Measurements from ENCODE around the gene KANK4. TPM values are rescaled to one million over a fixed set of nuclear protein-coding genes. Genes with fewer than 3 reads are reported as not detected.

Gene KANK4
- total and polyA plus RNA-seq, 2 of the 8 experiments (the other 6 are each of a cell fraction or from before 2014, with no cell fraction given): 0.22 to 0.26 TPM

DNA sequence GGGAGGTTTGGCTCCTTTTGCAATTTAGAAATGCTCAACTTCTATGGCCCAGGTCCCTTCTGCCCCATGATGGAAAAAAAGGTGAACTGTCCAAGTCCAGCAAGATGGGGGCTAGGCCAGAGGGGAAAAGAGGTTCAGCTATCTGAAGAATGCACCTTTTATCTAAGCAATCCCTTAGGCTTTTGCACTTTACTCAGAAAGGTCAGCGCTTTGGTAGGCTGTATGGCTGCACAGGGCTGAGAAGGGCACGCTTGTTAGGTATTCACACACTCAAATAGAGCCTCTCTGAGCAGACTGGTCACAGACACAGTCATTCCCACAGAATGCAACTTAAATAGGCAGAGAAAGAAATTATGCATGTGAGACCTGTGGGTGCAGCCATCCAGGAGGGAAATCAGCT is 31.0 kb downstream of the KANK4 start:
- Histone ChIP-seq H2AK5ac (ENCODE audit: low read depth, low read length) (no peak overlapping the region), H3K79me2 (ENCODE audit: control insufficient read depth in 1 of 2, insufficient read depth in 2 of 2, low read length in 2 of 2) (no peaks in the 10 kb centered on the region), H3K4me2 (ENCODE audit: insufficient read depth in 1 of 2, low read depth in 2 of 2, low read length in 2 of 2) (no peak overlapping the region), H2AFZ (ENCODE audit: low read length) (no peak overlapping the region), H3K56ac (replicated peaks; ENCODE audit: insufficient read length, low read depth, low read length) (no peak overlapping the region), H2BK20ac (ENCODE audit: low read length) (no peak overlapping the region), H2BK15ac (ENCODE audit: low read length) (no peak overlapping the region), H3K4me3 (ENCODE audit: extremely low read depth in 1 of 4, insufficient read depth in 2 of 4, low read depth in 3 of 4, low read length in 4 of 4) (no peak overlapping the region), H2BK12ac (ENCODE audit: low read depth, low read length) (no peak overlapping the region), H4K8ac (ENCODE audit: extremely low read depth, insufficient read depth, low read length) (no peak overlapping the region), H3K23me2 (ENCODE audit: low read depth, low read length) (no peaks in the 10 kb centered on the region; the same call in 1 of the 2 replicates), H3K23ac (ENCODE audit: insufficient read length) (no peak overlapping the region), H4K20me1 (replicated peaks in 1 of 2; ENCODE audit: control insufficient read depth in 1 of 2, insufficient read depth in 2 of 2, low read length in 2 of 2) (peaks cover 0 to 2% of the 10 kb centered on the region in 2 experiments), H3K79me1 (ENCODE audit: low read depth, low read length) (no peaks in the 10 kb centered on the region), H3K36me3 (ENCODE audit: control insufficient read depth in 2 of 4, insufficient read depth in 4 of 4, low read length in 3 of 4) (no peaks in the 10 kb centered on the region), H2BK120ac (replicated peaks; ENCODE audit: low read depth, low read length) (no peak overlapping the region), H3K9ac (replicated peaks in 1 of 4; ENCODE audit: extremely low read depth in 1 of 4, low read depth in 3 of 4, low read length in 3 of 4) (no peak overlapping the region), H4K91ac (replicated peaks; ENCODE audit: insufficient read length, low read length) (no peak overlapping the region), H3K4ac (replicated peaks; ENCODE audit: insufficient read length, low read depth, low read length) (no peak overlapping the region), H2BK5ac (ENCODE audit: low read depth, low read length) (no peak overlapping the region), H3K4me1 (replicated peaks in 1 of 4; ENCODE audit: control insufficient read depth in 3 of 4, insufficient read depth in 4 of 4, low read length in 3 of 4) (peaks cover 10 to 20% (median 15%) of the 10 kb centered on the region in 4 experiments), H3K18ac (ENCODE audit: extremely low read depth, low read length) (no peak overlapping the region), H3K27ac (ENCODE audit: low read depth, low read length) (no peak overlapping the region), H3K9me3 (ENCODE audit: insufficient read depth in 2 of 2, low read depth in 1 of 2, low read length in 1 of 2) (no peaks in the 10 kb centered on the region), H3K27me3 (replicated peaks in 1 of 4; ENCODE audit: control insufficient read depth in 3 of 4, extremely low read depth in 1 of 4, insufficient read depth in 3 of 4, low read length in 3 of 4) (peaks cover 12 to 59% (median 45%) of the 10 kb centered on the region in 4 experiments), H4K5ac (ENCODE audit: insufficient read length, low read depth, low read length) (no peak overlapping the region), H3K14ac (ENCODE audit: insufficient read length) (no peak overlapping the region)
- DNase-seq (ENCODE audit: low read depth in 1 of 2, low spot score in 2 of 2) (no peak), FAIRE-seq (no peak)
- 95% methylated on average over 2 of the region's 2 CpGs; no CpG with 5 or more reads in 1 of the 2 experiments for WGBS, 2 experiments (ENCODE audit: extremely low coverage in 1 of 2, insufficient coverage in 1 of 2, insufficient read length in 1 of 2, insufficient replicate concordance in 2 of 2, low coverage in 1 of 2, low lambda C conversion rate in 2 of 2, missing lambda C conversion rate in 1 of 2)
- POLR2A ChIA-PET (ENCODE audit: partially characterized antibody): no interaction called here
- CTCF ChIA-PET (ENCODE audit: partially characterized antibody): interaction anchor here (0.5 to 1.3 kb wide), 4 partner anchors 9 to 115 kb away, joined by 3 to 5 read pairs (median 4); no protein-coding TSS in a partner anchor
- TF ChIP-seq RNF2 (IDR thresholded peaks at IDR 0.05; ENCODE audit: borderline replicate concordance, low read depth, low read length, missing control alignments, poor library complexity, severe bottlenecking) (no peak), KDM4A (IDR thresholded peaks at IDR 0.05; ENCODE audit: low read depth, low read length, severe bottlenecking) (no peak), ZNF274 (IDR thresholded peaks at IDR 0.05; ENCODE audit: borderline replicate concordance, extremely low read depth, low read length) (no peak), CBX5 (IDR thresholded peaks at IDR 0.05; ENCODE audit: low read depth, low read length) (no peak), SUZ12 (IDR thresholded peaks at IDR 0.05; ENCODE audit: low read length) (no peak), BRCA1 (IDR thresholded peaks at IDR 0.05; ENCODE audit: low read depth, low read length) (no peak), CHD1 (IDR thresholded peaks at IDR 0.05; ENCODE audit: low read depth, low read length) (no peak), KDM5A (IDR thresholded peaks at IDR 0.05; ENCODE audit: low read length) (no peak), CTCF (IDR thresholded peaks at IDR 0.05; ENCODE audit: control extremely low read depth in 1 of 3, insufficient read depth in 1 of 3, low read depth in 1 of 3, low read length in 3 of 3) (no peak), CHD2 (IDR thresholded peaks at IDR 0.05; ENCODE audit: low read length) (no peak), KDM1A (IDR thresholded peaks at IDR 0.05; ENCODE audit: borderline replicate concordance, low read length) (no peak)

Measured in H1 (cell line).